Liver (tissue), 9 donors: Measurements from ENCODE around the gene PLEKHA8. TPM values are rescaled to one million over a fixed set of nuclear protein-coding genes. Genes with fewer than 3 reads are reported as not detected.

Source experiments
- DNase-seq: peaks from one replicate; pipeline ENCODE4 v3.0.0-alpha.2; 2017; ENCODE audit warnings: low spot score
- H3K27ac ChIP-seq, 2 donors: one replicate each; pipeline ENCODE4 v1.7.0; 2013; ENCODE audit warnings: inconsistent platforms in 2 of 2, low read length in 2 of 2, control low read depth in 1 of 2, low read depth in 1 of 2, mild to moderate bottlenecking in 1 of 2
- H3K27me3 ChIP-seq, 4 donors: one replicate each; pipeline versions ENCODE4 v1.6.1 to v1.7.0; 2013; ENCODE audit warnings: low read length in 3 of 4, inconsistent platforms in 1 of 4, mild to moderate bottlenecking in 1 of 4, moderate library complexity in 1 of 4; ENCODE audit not compliant: control insufficient read depth in 4 of 4, insufficient read depth in 4 of 4
- H3K36me3 ChIP-seq, 4 donors: one replicate each; pipeline versions ENCODE4 v1.6.1 to v1.7.0; 2013; ENCODE audit warnings: low read length in 3 of 4, mild to moderate bottlenecking in 3 of 4, low read depth in 1 of 4, moderate library complexity in 1 of 4; ENCODE audit not compliant: control insufficient read depth in 4 of 4, insufficient read depth in 3 of 4
- H3K4me1 ChIP-seq, 4 donors: one replicate each; pipeline versions ENCODE4 v1.6.1 to v1.7.0; 2013; ENCODE audit warnings: low read length in 3 of 4, mild to moderate bottlenecking in 3 of 4, moderate library complexity in 1 of 4; ENCODE audit not compliant: control insufficient read depth in 4 of 4, insufficient read depth in 4 of 4
- H3K4me3 ChIP-seq, 3 donors: one replicate each; pipeline versions ENCODE4 v1.6.1 to v1.7.0; 2013; ENCODE audit warnings: low read length in 3 of 3, control low read depth in 1 of 3, low read depth in 1 of 3, mild to moderate bottlenecking in 1 of 3
- H3K9ac ChIP-seq, 2 donors: one replicate each; pipeline ENCODE4 v1.7.0; 2013; ENCODE audit warnings: low read length in 2 of 2, mild to moderate bottlenecking in 2 of 2, moderate library complexity in 2 of 2, control low read depth in 1 of 2, low read depth in 1 of 2
- H3K9me3 ChIP-seq, 4 donors: one replicate each; pipeline versions ENCODE4 v1.6.1 to v1.7.0; 2013; ENCODE audit warnings: low read length in 3 of 4; ENCODE audit not compliant: control insufficient read depth in 4 of 4
- ATF3 ChIP-seq: IDR thresholded peaks from 2 replicates; pipeline ENCODE4 v1.6.1; 2016; ENCODE audit warnings: antibody characterized with exemption
- CTCF ChIP-seq: fragments of 150-350 bp; IDR thresholded peaks from 2 replicates; pipeline ENCODE4 v1.5.1; 2017; ENCODE audit warnings: improper control_type of control experiment, low read depth, low read length; ENCODE audit not compliant: missing input control
- EGR1 ChIP-seq, 2 donors: IDR thresholded peaks; 2 replicates each; pipeline ENCODE4 v1.6.1; 2016 to 2018; ENCODE audit warnings: antibody characterized with exemption in 2 of 2, low read depth in 2 of 2
- FOXA1 ChIP-seq: IDR thresholded peaks from 2 replicates; pipeline ENCODE4 v1.6.1; 2016; ENCODE audit warnings: antibody characterized with exemption
- FOXA2 ChIP-seq: IDR thresholded peaks from 2 replicates; pipeline ENCODE4 v1.6.1; 2016; ENCODE audit warnings: antibody characterized with exemption
- GABPA ChIP-seq, 2 donors: IDR thresholded peaks in 1 of 2; conservative IDR thresholded peaks in 1 of 2; 2 replicates each; pipeline ENCODE4 v1.6.1; 2016; ENCODE audit warnings: antibody characterized with exemption in 2 of 2, mild to moderate bottlenecking in 1 of 2, moderate library complexity in 1 of 2
- HNF4A ChIP-seq, 2 donors: conservative IDR thresholded peaks; 2 replicates each; pipeline ENCODE4 v1.6.1; 2016; ENCODE audit warnings: antibody characterized with exemption in 2 of 2, mild to moderate bottlenecking in 2 of 2
- HNF4G ChIP-seq: IDR thresholded peaks from 2 replicates; pipeline ENCODE4 v1.6.1; 2016; ENCODE audit warnings: antibody characterized with exemption
- JUND ChIP-seq, 2 donors: IDR thresholded peaks; 2 replicates each; pipeline ENCODE4 v1.6.1; 2016; ENCODE audit warnings: antibody characterized with exemption in 2 of 2
- NR2F2 ChIP-seq: IDR thresholded peaks from 2 replicates; pipeline ENCODE4 v1.6.1; 2016; ENCODE audit warnings: antibody characterized with exemption
- RAD21 ChIP-seq, 2 donors: IDR thresholded peaks; 2 replicates each; pipeline ENCODE4 v1.6.1; 2016; ENCODE audit warnings: antibody characterized with exemption in 2 of 2, mild to moderate bottlenecking in 2 of 2
- REST ChIP-seq: IDR thresholded peaks from 2 replicates; pipeline ENCODE4 v1.6.1; 2016; ENCODE audit warnings: antibody characterized with exemption, mild to moderate bottlenecking
- RXRA ChIP-seq, 2 donors: IDR thresholded peaks; 2 replicates each; pipeline ENCODE4 v1.6.1; 2017 to 2018; ENCODE audit warnings: antibody characterized with exemption in 2 of 2, mild to moderate bottlenecking in 1 of 2
- SP1 ChIP-seq: IDR thresholded peaks from 2 replicates; pipeline ENCODE4 v1.6.1; 2018; ENCODE audit warnings: antibody characterized with exemption, mild to moderate bottlenecking
- TAF1 ChIP-seq: conservative IDR thresholded peaks from 2 replicates; pipeline ENCODE4 v1.6.1; 2016; ENCODE audit warnings: antibody characterized with exemption, mild to moderate bottlenecking
- YY1 ChIP-seq: IDR thresholded peaks from 2 replicates; pipeline ENCODE4 v1.6.1; 2016; ENCODE audit warnings: antibody characterized with exemption, mild to moderate bottlenecking
- ZBTB33 ChIP-seq: IDR thresholded peaks from 2 replicates; pipeline ENCODE4 v1.6.1; 2016; ENCODE audit warnings: antibody characterized with exemption
- WGBS: extraction: QIAGEN DNeasy Blood & Tissue Kit; methylation state at CpG from one replicate; pipeline ENCODE4 v1.1.7; 2013; 5-methylcytosine and 5-hydroxymethylcytosine counted together
- polyA plus RNA-seq, 2 donors: library from polyadenylated mRNA; stranded (reverse) in 1 of 2; unstranded in 1 of 2; fragments of 200-250 nt in 1 of 2; fragments of >200 nt in 1 of 2; fragmentation: Nextera tagmentation in 1 of 2; extraction: Ambion mirVana in 1 of 2; gene quantifications; one replicate each; pipeline versions ENCODE4 v1.2.1 to v1.2.3, GENCODE V29; 2013 to 2015
- total RNA-seq, 2 donors: library from RNA; depleted of rRNA; stranded (reverse); fragments of >200 nt; gene quantifications; one replicate each; pipeline ENCODE4 v1.2.3, GENCODE V29; 2014
- TF ChIP-seq, protein P1 (sequence below): IDR thresholded peaks from 2 replicates; pipeline ENCODE4 v1.6.1; 2016; ENCODE audit warnings: antibody characterized with exemption
- donor health status: healthy.
- donor health status: healthy.
- donor health status: healthy.
- donor health status: healthy.
- donor health status: healthy.

The PLEKHA8 gene
- total and polyA plus RNA-seq, 4 donors = 1.0 to 5.4 (median 2.4) TPM

DNA sequence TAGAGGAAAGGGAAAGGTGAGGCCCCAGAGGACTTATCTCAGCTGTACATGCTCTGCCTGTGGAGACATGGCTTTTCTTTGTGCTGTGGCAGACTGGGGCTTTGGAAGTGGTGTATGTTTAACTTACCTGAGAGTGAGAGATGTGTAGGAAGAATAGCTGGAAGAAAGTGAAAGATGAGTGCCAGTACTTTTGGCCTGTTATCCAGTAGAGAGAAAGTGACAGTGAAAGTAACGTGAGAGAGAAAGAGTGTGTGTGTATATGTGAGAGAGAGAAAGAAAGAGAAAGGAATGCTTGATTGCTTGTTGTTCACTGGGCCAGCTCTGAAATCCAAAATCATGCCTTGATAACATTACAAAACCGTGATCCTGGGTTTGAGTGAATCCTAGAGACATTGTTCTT lies 132.1 kb downstream of the PLEKHA8 start (continued):
- TF ChIP-seq, protein P1, sequence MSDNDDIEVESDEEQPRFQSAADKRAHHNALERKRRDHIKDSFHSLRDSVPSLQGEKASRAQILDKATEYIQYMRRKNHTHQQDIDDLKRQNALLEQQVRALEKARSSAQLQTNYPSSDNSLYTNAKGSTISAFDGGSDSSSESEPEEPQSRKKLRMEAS = no peak
- no peak for TF ChIP-seq EGR1 (IDR thresholded peaks at IDR 0.05; ENCODE audit: low read depth in 2 of 2)

- no peaks in the 10 kb centered on the region for H3K36me3 ChIP-seq
- no peaks in the 10 kb centered on the region for H3K27me3 ChIP-seq
- TF ChIP-seq, protein P1 = no peak
- TF ChIP-seq FOXA1 (no peak), REST (no peak), SP1 (no peak), FOXA2 (no peak), EGR1 (IDR thresholded peaks at IDR 0.05; ENCODE audit: low read depth in 2 of 2) (no peak), NR2F2 (no peak), HNF4G (no peak), GABPA (IDR thresholded peaks at IDR 0.05 in 1 of 2, conservative IDR thresholded peaks at IDR 0.05 in 1 of 2) (no peak), RXRA (IDR thresholded peaks at IDR 0.05) (no peak), HNF4A (conservative IDR thresholded peaks at IDR 0.05) (no peak), ATF3 (no peak), YY1 (no peak), ZBTB33 (no peak), JUND (IDR thresholded peaks at IDR 0.05) (no peak), CTCF (no peak), TAF1 (no peak), RAD21 (IDR thresholded peaks at IDR 0.05) (no peak)
- no peaks in the 10 kb centered on the region for H3K9me3 ChIP-seq
- no peak for DNase-seq
- no peak overlapping the region for H3K9ac ChIP-seq
- no peak overlapping the region for H3K4me3 ChIP-seq
- peaks cover 0 to 13% (median 10%) of the 10 kb centered on the region in 4 donors for H3K4me1 ChIP-seq
- WGBS = 71% methylated on average over 3 of the region's 3 CpGs
- H3K27ac ChIP-seq = no peak overlapping the region
These were observed 133.9 kb downstream of the PLEKHA8 start for GRCh38 chr7:30162133-30162532.
